Muscle of back (tissue), 13 donors: ENCODE measurements around the gene DCDC1. TPM values are rescaled to one million over a fixed set of nuclear protein-coding genes. Genes with fewer than 3 reads are reported as not detected.

ENCODE experiments used
- DNase-seq, 3 donors: peaks; one replicate each; pipeline versions ENCODE4 v3.0.0 to v3.0.0-alpha.2; 2013
- long read RNA-seq, 9 donors: transcript quantifications; one replicate each; lab custom pipeline, GENCODE V29; 2026
- polyA plus RNA-seq, 10 donors: library from polyadenylated mRNA; unstranded; fragments of 120-200 nt; gene quantifications; one replicate each; pipeline ENCODE4 v1.2.1, GENCODE V29; 2013; ENCODE audit not compliant: insufficient read length in 10 of 10

DCDC1 gene, protein sequence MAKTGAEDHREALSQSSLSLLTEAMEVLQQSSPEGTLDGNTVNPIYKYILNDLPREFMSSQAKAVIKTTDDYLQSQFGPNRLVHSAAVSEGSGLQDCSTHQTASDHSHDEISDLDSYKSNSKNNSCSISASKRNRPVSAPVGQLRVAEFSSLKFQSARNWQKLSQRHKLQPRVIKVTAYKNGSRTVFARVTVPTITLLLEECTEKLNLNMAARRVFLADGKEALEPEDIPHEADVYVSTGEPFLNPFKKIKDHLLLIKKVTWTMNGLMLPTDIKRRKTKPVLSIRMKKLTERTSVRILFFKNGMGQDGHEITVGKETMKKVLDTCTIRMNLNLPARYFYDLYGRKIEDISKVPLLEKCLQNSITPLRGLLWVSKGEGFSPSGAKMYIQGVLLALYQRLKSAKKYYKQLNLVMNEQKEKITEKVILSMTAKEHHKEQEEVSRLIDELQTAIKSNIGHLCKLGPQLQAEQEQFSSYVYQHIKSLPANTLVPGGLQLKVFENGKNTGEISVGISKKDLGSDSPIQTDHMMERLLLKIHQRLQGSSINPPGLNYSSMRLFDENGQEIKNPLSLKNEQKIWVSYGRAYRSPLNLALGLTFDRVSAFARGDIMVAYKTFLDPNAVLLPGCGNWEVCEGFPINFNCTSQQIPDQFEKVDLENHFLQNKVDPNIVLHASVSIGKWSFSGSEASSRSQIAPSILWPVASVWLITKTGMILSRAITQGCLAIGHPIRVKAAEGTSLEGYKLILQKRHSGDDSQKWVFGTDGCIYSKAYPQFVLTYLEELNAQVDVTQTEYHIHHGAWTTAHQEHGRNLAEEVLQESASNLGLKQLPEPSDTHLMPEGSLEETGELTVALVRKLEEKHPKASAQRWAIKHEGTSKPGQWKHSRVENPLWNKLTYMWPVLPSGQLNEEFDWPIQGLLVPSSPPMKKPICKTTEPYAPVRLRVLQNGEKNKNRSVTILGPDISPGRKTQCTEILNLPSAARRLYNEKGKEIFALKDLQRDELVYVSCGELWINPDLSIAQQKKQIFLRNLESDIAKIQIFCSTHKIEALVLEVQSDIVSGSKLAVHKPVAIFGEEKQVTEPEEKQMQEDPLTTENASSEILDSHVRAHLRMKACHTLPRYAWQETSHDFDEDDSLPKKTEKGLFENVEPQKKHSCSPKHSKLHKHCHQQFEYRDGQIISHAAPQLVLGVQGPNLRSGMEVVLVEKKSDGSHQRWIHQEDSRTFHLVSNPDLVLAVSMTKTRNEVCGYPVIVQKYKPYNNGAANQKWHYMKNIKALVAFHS (N-terminal part only)
- polyA plus RNA-seq = under 1 TPM; 0.07 to 0.47 (median 0.36) TPM
- long read RNA-seq, donor 1 = 0 reads
- long read RNA-seq, donor 2 = 0 reads
- long read RNA-seq, donor 3 = 0 reads
- long read RNA-seq, donor 4 = 0 reads
- long read RNA-seq, donor 5 = 0 reads
- long read RNA-seq, donor 6 = 0 reads
- long read RNA-seq, donor 7 = 0 reads
- long read RNA-seq, donor 8 = 0 reads
- long read RNA-seq, donor 9 = 0 reads

DNA sequence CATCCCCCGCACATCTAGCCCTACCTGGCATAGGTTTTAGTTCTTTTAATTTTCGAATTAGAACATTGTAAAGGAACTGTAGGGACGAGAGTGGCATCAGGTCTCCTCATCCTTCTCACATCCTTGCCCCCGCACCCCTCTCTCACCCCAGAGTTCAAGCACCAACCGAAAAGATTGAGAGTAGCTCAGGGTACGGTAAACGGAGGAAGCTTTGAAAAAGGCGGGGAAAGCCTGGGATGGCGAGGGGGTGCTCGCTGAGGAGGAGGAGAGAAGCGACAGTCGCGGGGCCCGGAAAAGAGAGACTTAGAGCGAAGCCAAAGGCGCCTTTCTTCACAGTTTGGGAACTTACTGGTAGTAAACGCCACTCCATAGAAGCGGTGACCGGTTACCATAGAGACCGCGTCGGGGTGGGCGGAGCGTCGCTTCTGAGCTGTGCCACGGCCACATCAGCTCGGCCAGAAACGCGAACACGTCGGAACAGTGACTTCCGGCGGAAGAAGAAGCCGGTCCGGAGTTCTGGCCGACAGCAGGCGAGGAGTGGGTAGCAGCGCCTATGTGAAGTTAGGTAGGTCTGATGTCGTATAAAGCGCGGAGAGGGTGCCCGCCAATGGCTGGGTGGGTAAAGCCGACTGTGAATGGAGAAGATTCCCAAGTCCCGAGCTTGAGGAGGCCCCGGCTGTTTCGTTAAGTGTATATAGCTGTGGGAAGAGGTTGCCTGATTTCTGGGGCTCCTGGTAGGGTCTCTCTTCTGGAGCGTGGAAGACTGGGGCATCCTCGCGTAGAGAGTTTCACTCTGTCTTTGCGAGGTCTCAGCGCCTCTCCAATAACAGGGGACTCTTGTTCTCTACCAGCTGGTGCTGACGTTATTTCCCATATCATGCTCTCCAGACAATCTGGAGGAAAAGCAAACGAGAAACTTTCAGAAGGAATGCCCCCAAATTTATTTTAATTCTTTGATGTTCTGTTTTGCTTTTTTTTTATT lies at the start of gene DCDC1, which contains the start of gene DNAJC24:
Gene DCDC1, minus strand, starts transcription at position 392 of the 982 bp plus-strand sequence. CDS start 41,459 bp downstream, outside the sequence.
Gene DNAJC24, plus strand, starts transcription at position 513 of the 982 bp plus-strand sequence. CDS start 889 bp downstream, outside the sequence.
- DNase-seq = peak; percentile 90 to 96 (median 96)

DNA sequence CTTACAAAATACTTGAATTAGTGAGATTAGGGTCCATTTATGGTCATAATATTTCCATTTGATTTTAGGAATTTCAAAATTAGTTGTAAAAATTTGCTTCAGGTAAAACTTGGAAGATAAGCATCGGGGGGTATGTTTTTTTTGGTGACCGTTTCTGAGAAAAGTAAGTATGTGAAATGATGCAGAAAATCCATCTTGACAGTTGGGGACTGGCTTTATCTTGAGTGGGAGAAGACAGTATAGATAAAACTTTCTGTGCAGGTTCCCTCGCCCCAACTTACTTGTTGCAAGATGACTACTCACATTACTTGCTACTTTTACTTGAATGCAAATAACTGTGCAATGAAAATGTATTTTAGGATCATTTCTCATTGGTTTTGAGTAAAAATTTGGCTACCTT lies 49.6 kb upstream of the DCDC1 start:
- DNase-seq = no peak

DNA sequence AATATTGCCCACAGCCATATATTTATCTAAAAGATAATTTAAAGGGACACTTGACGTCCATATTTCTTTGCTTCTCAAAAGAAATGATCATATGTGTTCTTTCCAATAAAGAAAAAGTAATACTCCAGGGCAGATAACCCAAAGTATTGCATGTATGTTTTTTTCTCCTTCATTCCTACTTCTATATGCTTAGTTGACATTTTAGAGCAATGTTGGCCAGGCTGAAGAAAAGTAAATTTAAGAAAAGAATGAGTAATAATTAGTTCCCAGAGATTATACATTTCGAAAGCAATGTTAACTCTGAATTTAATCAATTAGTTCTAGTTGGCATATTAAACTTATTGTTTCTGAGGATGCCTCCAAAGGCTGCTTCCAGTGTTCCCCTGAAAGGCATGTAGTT lies 48.3 kb upstream of the DCDC1 start:
- no peak for DNase-seq

DNA sequence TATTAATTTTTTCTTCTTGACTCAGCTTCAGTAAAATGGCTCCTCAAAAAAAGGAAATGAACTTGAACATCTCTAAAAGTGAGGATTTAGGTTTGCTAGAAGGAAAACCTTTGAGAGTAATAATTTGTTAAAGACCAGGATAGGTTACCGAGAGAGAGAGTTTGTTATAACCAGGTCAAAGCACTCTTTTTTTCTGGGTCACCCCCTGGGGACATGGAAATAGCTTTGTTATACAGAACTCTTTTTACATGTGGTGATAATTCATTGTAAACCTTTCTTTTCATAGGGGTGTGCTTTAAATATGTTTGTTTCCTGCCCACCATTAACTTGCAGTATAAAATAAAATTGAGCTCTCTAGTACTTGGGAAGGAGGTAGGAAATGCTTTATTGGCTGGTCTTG lies 47.8 kb upstream of the DCDC1 start:
- DNase-seq = no peak

DNA sequence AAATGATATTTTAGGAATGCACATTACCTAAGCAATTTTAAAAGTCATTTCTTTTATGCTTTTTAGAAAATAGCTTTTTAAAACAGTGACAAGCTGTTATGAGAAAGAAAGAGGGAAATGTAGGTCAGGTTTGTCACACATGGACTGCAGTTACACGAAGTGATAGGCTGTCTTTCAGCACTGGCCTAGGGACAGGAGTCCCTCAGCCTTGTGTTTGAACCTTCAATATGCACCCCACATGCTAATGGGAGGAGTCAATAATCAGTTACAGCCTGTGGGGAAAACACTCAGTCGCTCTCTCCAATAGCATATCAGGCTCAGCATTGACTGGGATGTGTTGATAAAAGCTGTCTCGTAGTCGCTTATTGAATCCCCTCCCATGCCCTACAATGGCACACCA lies 45.9 kb upstream of the DCDC1 start:
- DNase-seq = no peak

DNA sequence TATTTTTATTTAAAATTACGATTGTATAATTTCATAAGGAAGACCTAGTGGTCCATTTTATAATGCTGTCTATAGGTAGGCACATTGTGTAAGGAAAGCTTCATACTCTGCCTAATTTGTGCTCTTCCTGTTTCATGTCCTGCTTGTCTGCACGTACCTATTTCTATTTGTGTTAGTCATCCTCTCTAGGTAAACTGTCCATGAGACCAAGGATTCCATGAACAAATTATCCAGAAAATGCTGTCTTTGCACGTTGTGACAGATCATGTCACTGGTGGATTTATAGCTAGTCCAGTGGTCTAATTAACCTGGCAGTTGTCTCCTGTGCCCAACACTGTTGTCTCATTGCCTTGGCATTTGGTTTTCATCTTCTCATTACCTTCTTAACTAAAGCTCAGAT lies 44.8 kb upstream of the DCDC1 start:
- no peak for DNase-seq

DNA sequence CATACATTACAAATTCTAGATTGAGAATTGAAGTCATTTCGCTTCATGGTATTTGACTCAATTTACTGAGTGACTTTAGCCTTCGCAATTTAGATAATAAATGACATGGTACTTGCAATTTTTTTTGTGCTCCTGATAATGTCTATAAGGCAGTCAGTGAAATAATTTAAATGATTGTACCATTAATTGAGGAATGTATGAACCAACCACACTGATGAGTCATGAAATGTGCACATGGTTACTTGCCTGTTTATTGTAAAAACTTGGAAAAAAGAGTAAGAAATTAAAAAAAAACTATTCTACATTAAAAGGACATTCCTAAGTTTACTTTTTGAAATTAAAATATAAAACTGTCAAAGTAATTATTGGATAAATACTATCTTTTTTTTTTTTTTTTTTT lies 43.4 kb upstream of the DCDC1 start:
- peak in 1 of 3 donors; percentile 32 for DNase-seq

DNA sequence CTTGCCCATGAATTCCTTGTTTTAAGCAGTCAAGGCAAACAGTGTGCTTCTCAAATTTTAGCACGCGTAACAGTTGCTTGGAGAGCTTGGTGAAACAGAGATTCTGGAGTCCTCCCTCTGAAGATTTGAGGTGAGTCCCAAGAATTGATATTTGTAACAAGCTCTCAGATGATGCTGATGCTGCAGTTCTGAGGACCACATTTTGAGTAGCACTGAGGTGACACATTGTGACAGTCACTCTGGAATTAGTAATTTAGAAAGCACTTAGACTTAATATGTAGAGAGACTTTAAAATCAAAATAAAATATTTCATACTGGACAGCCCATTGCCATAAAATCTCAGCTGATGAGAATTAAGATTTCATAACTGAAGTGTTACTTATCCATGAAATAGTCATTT lies 38.7 kb upstream of the DCDC1 start:
- DNase-seq = no peak

DNA sequence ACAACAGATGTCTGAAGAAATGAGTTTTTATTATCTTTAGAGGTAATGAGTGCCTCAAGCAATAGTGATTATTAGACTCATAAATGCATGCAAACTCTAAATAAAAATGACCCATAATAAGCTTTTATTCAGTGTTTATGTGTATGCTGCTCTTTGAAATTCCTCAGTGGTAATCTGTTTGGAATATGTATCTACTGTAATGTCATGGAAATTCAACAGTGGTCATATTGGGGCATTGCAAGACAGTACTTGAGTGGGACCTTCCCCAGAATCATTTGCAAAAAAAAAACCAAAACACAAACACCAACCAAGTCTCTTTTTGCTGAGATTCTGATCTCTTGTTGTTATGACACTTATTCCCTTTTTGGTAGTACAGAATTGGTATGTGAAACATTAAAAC lies 35.1 kb upstream of the DCDC1 start:
- no peak for DNase-seq

DNA sequence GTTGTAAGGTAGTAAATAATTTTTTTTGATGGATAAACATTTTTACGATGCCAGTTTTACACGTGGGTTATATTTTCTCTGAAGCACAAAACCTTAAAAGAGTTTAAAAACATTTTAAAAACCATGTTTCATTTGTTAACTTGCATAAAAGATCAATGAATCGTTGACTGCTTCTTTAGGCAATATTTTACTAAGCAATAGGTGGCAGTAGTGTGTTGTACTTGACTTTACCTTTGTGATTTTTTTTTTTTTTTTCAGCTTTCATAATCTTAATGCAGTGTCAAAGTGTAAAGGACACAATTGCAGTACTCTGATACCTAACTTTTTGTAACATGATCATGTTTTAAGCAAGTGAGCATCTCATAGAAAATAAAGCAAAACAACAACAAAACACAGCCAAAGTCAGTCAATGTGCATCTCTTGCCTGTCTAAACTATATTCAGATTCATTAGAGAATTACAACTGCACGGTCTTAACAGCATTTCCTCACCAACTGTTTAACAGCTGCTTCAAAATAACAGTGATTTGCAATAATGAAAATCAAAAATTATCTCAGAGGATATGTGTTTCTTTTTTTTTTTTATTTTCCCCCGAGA lies 27.8 kb upstream of the DCDC1 start:
- peak in 2 of 3 donors; percentile 4 to 26 for DNase-seq

DNA sequence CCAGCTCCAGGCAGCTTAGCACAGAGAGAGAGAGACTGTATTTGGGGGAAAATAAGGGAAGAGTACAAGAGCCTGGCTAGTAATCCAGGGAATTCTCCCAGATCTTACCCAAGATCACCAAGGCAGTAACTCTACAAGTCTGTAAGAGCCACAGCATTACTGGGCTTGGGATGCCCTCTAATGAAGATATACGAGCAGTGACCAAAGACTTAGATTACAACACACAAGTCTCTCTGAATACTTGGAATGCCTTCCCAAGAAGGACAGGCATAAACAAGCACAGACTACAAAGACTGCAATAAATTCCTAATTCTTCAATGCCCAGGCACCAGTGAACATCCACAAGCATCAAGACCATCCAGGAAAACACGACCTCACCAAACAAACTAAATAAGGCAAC lies 17.8 kb upstream of the DCDC1 start:
- no peak for DNase-seq

DNA sequence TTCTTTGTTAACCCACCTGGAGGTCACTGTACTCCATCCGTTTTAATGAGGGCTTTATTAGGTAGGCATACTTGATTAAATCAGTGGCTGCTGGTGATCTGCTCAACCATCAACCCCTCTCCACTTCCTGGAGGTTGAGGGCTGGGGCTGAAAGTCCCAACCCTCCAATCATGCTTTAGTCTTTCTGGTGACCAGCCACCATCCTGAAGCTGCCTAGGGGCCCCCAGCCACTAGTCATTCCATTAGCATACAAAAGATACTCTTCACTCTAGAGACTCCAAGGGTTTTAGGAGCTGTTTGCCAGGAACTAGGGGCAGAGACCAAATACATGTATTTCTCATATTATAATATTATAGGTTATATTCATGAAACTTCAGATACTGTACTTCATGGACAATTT lies 13.6 kb upstream of the DCDC1 start:
- DNase-seq = no peak

DNA sequence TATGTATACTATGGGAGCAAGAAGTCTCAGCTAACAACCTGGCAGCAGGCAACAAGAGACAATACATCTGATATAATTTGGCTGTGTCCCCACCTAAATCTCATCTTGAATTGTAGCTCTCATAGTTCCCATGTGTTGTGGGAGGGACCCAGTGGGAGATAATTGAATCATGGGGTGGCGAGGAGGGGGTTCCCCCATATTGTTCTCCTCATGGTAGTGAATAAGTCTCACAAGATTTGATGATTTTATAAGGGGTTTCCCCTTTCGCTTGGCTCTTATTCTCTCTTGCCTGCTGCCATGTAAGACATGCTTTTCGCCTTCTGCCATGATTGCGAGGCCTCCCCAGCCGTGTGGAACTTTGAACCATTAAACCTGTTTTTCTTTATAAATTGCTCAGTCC lies 6.3 kb upstream of the DCDC1 start:
- DNase-seq = no peak

DNA sequence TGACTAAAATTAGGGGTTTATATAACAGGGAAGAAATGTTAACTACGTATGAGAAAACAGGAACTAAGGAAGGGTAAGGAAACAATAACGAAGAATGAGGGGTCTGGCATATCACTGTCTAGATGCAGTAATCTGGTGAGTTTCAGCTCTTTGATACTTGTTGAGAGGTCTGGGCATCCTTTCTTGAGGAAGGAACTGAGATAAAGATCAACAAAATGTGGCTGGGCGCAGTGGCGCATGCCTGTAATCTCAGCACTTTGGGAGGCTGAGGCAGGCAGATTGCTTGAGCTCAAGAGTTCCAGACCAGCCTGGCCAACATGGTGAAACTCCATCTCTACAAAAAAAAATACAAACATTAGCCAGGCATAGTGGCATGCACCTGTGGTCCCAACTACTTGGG lies 2.7 kb downstream of the DCDC1 start:
- no peak for DNase-seq

DNA sequence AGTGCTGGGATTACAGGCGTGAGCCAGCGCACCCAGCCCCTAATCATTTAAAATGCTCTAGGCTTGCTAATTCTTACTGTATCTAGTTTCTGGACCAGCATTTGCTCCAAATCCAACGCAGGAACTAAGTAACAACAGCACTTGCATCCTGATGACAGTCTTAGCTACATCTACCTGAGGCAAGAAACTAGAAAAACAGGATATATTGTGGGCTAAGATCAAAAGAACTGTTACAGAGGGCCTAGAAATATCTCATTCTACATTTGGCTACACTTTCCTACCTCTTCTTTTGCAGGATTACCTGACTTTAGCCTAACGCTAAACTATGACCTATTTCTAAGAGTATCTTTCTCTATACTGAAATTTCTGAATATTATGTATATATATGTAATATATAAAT lies 7.8 kb downstream of the DCDC1 start:
- no peak for DNase-seq

DNA sequence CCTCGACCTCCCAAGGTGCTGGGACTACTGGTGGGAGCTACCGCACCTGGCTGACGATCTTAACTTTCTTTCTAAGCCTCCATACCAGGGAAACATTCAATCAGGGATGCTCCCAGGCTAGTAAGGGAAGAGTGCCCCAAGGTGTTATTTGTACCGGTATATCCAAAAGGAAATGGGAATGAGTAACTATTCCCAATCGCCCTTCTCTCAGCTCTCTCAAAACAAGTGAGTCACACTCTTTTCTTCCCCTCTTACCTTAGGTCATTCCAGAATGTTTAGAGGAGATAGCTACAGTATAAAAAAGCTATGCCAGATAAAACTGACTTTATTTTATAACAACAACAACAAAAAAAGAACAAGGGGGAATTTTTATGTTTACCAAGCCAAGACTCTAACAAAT lies 13.7 kb downstream of the DCDC1 start:
- DNase-seq = no peak

DNA sequence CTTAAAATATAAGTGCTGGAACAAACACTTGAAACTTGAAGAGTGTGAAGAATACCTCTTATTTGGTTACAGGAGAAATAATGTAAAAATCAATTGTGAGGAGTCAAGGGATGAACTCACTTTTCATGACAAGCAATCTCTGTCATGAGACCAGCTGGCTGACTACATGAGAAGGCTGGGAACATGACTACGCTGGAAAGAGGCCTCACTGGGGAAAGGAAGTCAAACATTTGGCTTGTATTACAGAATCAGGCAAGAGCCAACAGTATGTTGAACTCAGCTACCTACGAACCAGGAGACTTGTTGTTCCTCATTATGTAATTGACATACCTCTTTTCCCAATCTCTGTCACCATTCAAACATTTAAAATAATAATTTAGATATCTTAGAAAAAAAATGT lies 14.4 kb downstream of the DCDC1 start:
- DNase-seq = peak in 1 of 3 donors; percentile 10

DNA sequence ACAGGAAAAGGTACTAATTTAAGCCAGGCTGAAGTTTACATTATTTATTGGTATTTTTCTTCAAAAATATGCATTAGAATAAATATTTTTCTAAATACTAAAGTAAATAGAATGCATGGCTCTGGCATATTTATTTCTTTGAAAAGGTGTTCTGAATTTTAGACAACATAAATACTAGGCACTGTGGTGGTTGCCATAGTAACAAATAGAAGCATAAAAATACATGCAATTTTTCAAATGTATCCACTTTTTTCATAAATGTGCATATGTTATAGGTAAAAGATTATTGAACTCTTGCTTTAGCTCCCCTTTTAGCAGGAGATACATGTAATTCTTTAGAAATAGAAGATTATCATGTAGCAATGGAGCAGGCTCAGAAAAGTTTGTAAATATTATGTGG lies 18.4 kb downstream of the DCDC1 start:
- no peak for DNase-seq

DNA sequence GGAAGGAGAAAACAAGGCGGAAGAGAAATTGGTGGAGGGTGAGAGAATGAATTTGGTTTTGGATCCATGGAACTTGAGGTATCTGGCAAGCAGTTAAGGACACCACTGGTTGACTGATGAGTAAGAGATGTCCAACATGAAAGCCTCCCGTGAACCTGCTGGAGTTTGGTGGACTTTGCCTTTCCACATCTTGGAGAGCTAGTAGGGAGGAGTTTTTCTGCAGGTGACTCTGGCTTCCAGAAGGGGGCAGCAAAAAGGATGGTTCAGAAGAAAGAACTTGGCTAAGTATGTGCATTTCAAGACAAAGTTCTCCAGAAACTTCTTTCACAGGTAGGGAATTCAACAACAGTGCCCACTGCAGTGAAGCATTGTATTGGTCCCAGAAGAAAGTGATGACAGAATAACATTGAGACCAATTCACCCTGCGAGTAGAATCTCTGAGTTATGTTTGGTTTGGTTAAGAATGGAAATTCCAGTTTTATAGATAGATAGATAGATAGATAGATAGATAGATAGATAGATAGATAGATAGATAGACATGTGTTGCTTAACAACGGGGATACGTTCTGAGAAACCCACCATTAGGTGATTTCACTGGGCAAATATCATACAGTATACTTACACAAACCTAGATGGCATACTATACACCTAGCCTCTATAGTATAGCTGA lies 28.5 kb downstream of the DCDC1 start:
- DNase-seq = peak in 1 of 3 donors; percentile 2
